ENCODE measurements around the gene PACS2. TPM values are rescaled to one million over a fixed set of nuclear protein-coding genes. Genes with fewer than 3 reads are reported as not detected.
"Not testable (repeated sequence)": the region's sequence is repeated elsewhere in the genome, so short reads cannot be mapped to it uniquely, and the experiment has no call there.

PACS2 gene
- total RNA-seq, 4 donors from 2014 or later, result 61.5 to 91.1 (median 74.7) TPM

DNA sequence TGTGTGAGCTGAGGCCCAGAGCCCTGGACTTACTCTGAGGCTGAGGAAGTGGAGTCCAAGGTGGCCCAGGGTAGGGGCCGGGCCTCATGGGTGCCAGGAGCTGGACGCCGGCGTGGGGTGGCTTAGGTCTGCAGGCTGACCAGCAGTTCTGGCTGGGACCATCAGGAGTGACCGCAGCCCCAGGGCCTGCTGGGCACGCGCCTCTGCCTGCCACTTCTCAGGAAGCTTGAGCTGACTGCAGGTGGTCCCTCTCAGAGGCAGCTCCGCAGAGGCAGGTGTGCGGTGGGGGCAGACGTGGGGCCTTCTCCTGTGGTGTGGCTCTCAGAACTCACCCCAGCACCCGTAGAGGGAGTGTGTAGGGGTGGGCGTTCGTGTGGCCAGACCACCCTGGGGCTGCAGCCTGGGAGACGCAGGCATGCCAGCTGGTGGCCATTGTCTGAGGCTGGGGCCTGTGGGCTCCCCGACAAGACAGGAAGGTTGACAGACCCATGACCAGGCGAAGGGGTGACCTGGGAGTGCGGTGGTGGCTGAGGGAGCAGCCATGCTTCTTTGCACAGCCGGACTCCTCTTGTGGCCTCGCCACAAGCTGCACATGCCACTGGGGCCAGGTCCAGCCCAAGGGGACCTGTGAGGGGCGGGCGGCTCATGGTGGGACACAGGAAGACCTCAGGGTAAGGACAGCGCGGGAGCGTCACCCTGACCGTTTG lies 43.7 kb downstream of the PACS2 start:
- H3K9me3 ChIP-seq, result no peaks in the 10 kb centered on the region
- peaks cover 0 to 73% of the 10 kb centered on the region in 2 donors for H3K36me3 ChIP-seq
- no peaks in the 10 kb centered on the region for H3K4me1 ChIP-seq
- H3K27me3 ChIP-seq, result no peaks in the 10 kb centered on the region
- WGBS, 2 donors (ENCODE audit: low coverage in 1 of 2), result 97% methylated on average over 7 of the region's 25 CpGs; no CpG with 5 or more reads in 1 of the 2 donors
- TF ChIP-seq POLR2A (IDR thresholded peaks at IDR 0.05), result no peak
- TF ChIP-seq EP300 (IDR thresholded peaks at IDR 0.05), result no peak
- TF ChIP-seq POLR2AphosphoS5 (IDR thresholded peaks at IDR 0.05), result no peak
- TF ChIP-seq CTCF (IDR thresholded peaks at IDR 0.05), result no peak
- peak; percentile 6 for ATAC-seq
- H3K4me3 ChIP-seq, result no peak overlapping the region
- no peak overlapping the region for H3K27ac ChIP-seq

GRCh38 chr14:105358943-105359342 lies 44.4 kb downstream of the PACS2 start:
- Histone ChIP-seq H3K27me3 (no peaks in the 10 kb centered on the region), H3K4me1 (peaks cover 0 to 2% (median 0%) of the 10 kb centered on the region in 3 donors), H3K27ac (no peak overlapping the region), H3K4me3 (no peak overlapping the region), H3K9me3 (no peaks in the 10 kb centered on the region), H3K36me3 (peaks cover 0 to 67% of the 10 kb centered on the region in 2 donors)
- ATAC-seq, result no peak
- TF ChIP-seq EP300 (IDR thresholded peaks at IDR 0.05), result no peak
- TF ChIP-seq CTCF (IDR thresholded peaks at IDR 0.05), result no peak
- no peak for TF ChIP-seq POLR2AphosphoS5 (IDR thresholded peaks at IDR 0.05)
- TF ChIP-seq POLR2A (IDR thresholded peaks at IDR 0.05), result no peak
- 91 to 93% methylated on average over 12 to 13 of the region's 16 CpGs for WGBS, 2 donors (ENCODE audit: low coverage in 1 of 2)

DNA sequence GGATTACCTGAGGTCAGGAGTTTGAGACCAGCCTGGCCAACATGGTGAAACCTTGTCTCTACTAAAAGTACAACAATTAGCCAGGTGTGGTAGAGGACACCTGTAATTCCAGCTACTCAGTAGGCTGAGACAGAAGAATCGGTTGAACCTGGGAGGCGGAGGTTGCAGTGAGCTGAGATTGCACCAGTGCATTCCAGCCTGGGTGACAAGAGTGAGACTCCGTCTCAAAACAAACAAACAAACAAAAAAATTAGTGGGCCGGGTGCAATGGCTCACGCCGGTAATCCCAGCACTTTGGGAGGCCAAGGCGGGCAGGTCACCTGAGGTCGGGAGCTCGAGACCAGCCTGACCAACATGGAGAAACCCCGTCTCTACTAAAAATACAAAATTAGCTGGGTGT lies 46.9 kb downstream of the PACS2 start:
- Histone ChIP-seq H3K36me3 (peaks cover 0 to 43% of the 10 kb centered on the region in 2 donors), H3K4me1 (peaks cover 0 to 12% (median 0%) of the 10 kb centered on the region in 3 donors)
- H3K27me3 ChIP-seq, ATAC-seq, H3K27ac ChIP-seq, H3K9me3 ChIP-seq, H3K4me3 ChIP-seq: not testable (repeated sequence)
- WGBS, 2 donors (ENCODE audit: low coverage in 1 of 2), result 100% methylated on average over 6 of the region's 10 CpGs; no CpG with 5 or more reads in 1 of the 2 donors

- Histone ChIP-seq H3K36me3 (peaks cover 0 to 43% of the 10 kb centered on the region in 2 donors), H3K4me3 (peak overlapping the region in 1 of 2 donors; percentile 38), H3K27me3 (no peaks in the 10 kb centered on the region), H3K27ac (no peak overlapping the region), H3K4me1 (peaks cover 0 to 12% (median 0%) of the 10 kb centered on the region in 3 donors), H3K9me3 (no peaks in the 10 kb centered on the region)
- 3 to 24% methylated on average over 5 to 7 of the region's 58 CpGs for WGBS, 2 donors (ENCODE audit: low coverage in 1 of 2)
- no peak for TF ChIP-seq POLR2A (IDR thresholded peaks at IDR 0.05)
- no peak for TF ChIP-seq POLR2AphosphoS5 (IDR thresholded peaks at IDR 0.05)
- TF ChIP-seq CTCF (IDR thresholded peaks at IDR 0.05), result no peak
- TF ChIP-seq EP300 (IDR thresholded peaks at IDR 0.05), result no peak
- peak; percentile 76 for ATAC-seq
These were observed 49.5 kb downstream of the PACS2 start for GRCh38 chr14:105363847-105364708.

DNA sequence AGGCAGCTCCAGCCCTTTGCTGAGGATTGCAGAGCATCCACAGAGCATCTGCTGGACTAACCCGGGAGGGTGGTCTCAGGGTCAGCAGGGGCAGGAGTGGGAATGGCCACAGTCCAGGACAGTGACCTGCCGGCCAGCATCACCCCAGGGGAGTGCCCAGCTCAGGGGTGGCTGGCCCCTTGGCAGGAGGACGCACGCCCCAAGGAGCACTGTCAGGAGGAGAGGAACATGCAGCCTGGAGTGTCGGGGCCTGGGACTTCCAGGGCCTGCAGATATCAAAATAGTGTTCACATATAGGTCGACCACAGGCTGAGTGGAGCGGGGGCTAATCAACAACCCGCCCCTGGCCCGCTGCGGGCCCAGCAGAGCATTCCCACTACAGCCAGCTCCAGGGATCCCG lies 50.6 kb downstream of the PACS2 start:
- Histone ChIP-seq H3K9me3 (no peaks in the 10 kb centered on the region), H3K4me1 (peaks cover 0 to 12% (median 0%) of the 10 kb centered on the region in 3 donors), H3K27ac (no peak overlapping the region), H3K27me3 (no peaks in the 10 kb centered on the region), H3K36me3 (peaks cover 0 to 48% of the 10 kb centered on the region in 2 donors), H3K4me3 (no peak overlapping the region)
- ATAC-seq, result no peak
- no peak for TF ChIP-seq CTCF (IDR thresholded peaks at IDR 0.05)
- no peak for TF ChIP-seq POLR2AphosphoS5 (IDR thresholded peaks at IDR 0.05)
- no peak for TF ChIP-seq POLR2A (IDR thresholded peaks at IDR 0.05)
- no peak for TF ChIP-seq EP300 (IDR thresholded peaks at IDR 0.05)
- 68% methylated on average over 4 of the region's 11 CpGs; no CpG with 5 or more reads in 1 of the 2 donors for WGBS, 2 donors (ENCODE audit: low coverage in 1 of 2)
